ENCODE measurements around the gene ELL. TPM values are rescaled to one million over a fixed set of nuclear protein-coding genes. Genes with fewer than 3 reads are reported as not detected.

ELL gene
- total and polyA plus RNA-seq, 7 donors: 6.2 to 20.2 (median 11.5) TPM

GRCh38 chr19:18476507-18477041 lies 45.3 kb downstream of the ELL start:
- 87 to 92% methylated on average over 14 of the region's 14 CpGs for WGBS, 2 donors
- H3K4me1 ChIP-seq: peaks cover 0 to 71% (median 65%) of the 10 kb centered on the region in 4 donors
- no peak overlapping the region for H3K4me3 ChIP-seq
- TF ChIP-seq, protein P1, sequence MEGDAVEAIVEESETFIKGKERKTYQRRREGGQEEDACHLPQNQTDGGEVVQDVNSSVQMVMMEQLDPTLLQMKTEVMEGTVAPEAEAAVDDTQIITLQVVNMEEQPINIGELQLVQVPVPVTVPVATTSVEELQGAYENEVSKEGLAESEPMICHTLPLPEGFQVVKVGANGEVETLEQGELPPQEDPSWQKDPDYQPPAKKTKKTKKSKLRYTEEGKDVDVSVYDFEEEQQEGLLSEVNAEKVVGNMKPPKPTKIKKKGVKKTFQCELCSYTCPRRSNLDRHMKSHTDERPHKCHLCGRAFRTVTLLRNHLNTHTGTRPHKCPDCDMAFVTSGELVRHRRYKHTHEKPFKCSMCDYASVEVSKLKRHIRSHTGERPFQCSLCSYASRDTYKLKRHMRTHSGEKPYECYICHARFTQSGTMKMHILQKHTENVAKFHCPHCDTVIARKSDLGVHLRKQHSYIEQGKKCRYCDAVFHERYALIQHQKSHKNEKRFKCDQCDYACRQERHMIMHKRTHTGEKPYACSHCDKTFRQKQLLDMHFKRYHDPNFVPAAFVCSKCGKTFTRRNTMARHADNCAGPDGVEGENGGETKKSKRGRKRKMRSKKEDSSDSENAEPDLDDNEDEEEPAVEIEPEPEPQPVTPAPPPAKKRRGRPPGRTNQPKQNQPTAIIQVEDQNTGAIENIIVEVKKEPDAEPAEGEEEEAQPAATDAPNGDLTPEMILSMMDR (IDR thresholded peaks at IDR 0.05): no peak
- no peak for TF ChIP-seq EP300 (IDR thresholded peaks at IDR 0.05)
- no peak for TF ChIP-seq POLR2A (IDR thresholded peaks at IDR 0.05)
- TF ChIP-seq POLR2AphosphoS5 (IDR thresholded peaks at IDR 0.05): no peak
- no peaks in the 10 kb centered on the region for H3K9me3 ChIP-seq
- H3K27ac ChIP-seq: peak overlapping the region in 3 of 4 donors; percentile 7 to 81 (median 17)
- peaks cover 0 to 14% (median 4%) of the 10 kb centered on the region in 4 donors for H3K36me3 ChIP-seq
- no peaks in the 10 kb centered on the region for H3K27me3 ChIP-seq
- no peak for DNase-seq
- intact Hi-C loops (cut with DNase I): no loop called here

GRCh38 chr19:18475762-18476331 lies 46.0 kb downstream of the ELL start:
- peaks cover 0 to 65% (median 60%) of the 10 kb centered on the region in 4 donors for H3K4me1 ChIP-seq
- H3K36me3 ChIP-seq: peaks cover 0 to 21% (median 4%) of the 10 kb centered on the region in 4 donors
- H3K4me3 ChIP-seq: no peak overlapping the region
- WGBS, 2 donors: 72 to 78% methylated on average over 19 of the region's 19 CpGs
- peak overlapping the region in 1 of 4 donors; percentile 17 for H3K27ac ChIP-seq
- TF ChIP-seq, protein P1 (IDR thresholded peaks at IDR 0.05): no peak
- TF ChIP-seq POLR2AphosphoS5 (IDR thresholded peaks at IDR 0.05) (no peak), POLR2A (IDR thresholded peaks at IDR 0.05) (no peak), EP300 (IDR thresholded peaks at IDR 0.05) (no peak)
- no peaks in the 10 kb centered on the region for H3K27me3 ChIP-seq
- H3K9me3 ChIP-seq: no peaks in the 10 kb centered on the region
- DNase-seq: peak; percentile 59
- intact Hi-C loops (cut with DNase I): no loop called here

- intact Hi-C loops (cut with DNase I): no loop called here
These were observed 46.8 kb downstream of the ELL start for GRCh38 chr19:18475004-18475453.

GRCh38 chr19:18474366-18474887 lies 47.4 kb downstream of the ELL start:
- Histone ChIP-seq H3K27me3 (no peaks in the 10 kb centered on the region), H3K9me3 (no peaks in the 10 kb centered on the region), H3K4me1 (peaks cover 0 to 61% (median 57%) of the 10 kb centered on the region in 4 donors), H3K27ac (peak overlapping the region in 1 of 4 donors; percentile 52), H3K4me3 (no peak overlapping the region), H3K36me3 (peaks cover 0 to 30% (median 4%) of the 10 kb centered on the region in 4 donors)
- 84 to 90% methylated on average over 13 of the region's 13 CpGs for WGBS, 2 donors
- no peak for TF ChIP-seq POLR2AphosphoS5 (IDR thresholded peaks at IDR 0.05)
- no peak for TF ChIP-seq POLR2A (IDR thresholded peaks at IDR 0.05)
- TF ChIP-seq, protein P1 (IDR thresholded peaks at IDR 0.05): no peak
- TF ChIP-seq EP300 (IDR thresholded peaks at IDR 0.05): no peak
- DNase-seq: no peak
- intact Hi-C loops (cut with DNase I): no loop called here

More at GRCh38 chr19:18475004-18475453, 46.8 kb downstream of the ELL start:
- DNase-seq: peak; percentile 64
- Histone ChIP-seq H3K27me3 (no peaks in the 10 kb centered on the region), H3K4me1 (peaks cover 0 to 61% (median 57%) of the 10 kb centered on the region in 4 donors), H3K36me3 (peaks cover 0 to 30% (median 4%) of the 10 kb centered on the region in 4 donors), H3K9me3 (no peaks in the 10 kb centered on the region), H3K27ac (peak overlapping the region in 1 of 4 donors; percentile 36), H3K4me3 (no peak overlapping the region)
- TF ChIP-seq POLR2AphosphoS5 (IDR thresholded peaks at IDR 0.05): no peak
- TF ChIP-seq POLR2A (IDR thresholded peaks at IDR 0.05): no peak
- TF ChIP-seq, protein P1 (IDR thresholded peaks at IDR 0.05): no peak
- TF ChIP-seq EP300 (IDR thresholded peaks at IDR 0.05): no peak
- 42 to 57% methylated on average over 5 of the region's 5 CpGs for WGBS, 2 donors

Measured in sigmoid colon (tissue), 7 donors.